Body of pancreas (tissue), 4 donors: ENCODE results near the gene ADGRB3. TPM values are rescaled to one million over a fixed set of nuclear protein-coding genes. Genes with fewer than 3 reads are reported as not detected.

Experiments used
- ATAC-seq: fragments of 150-250 bp; one replicate; pipeline ENCODE4 v1.9.1; 2016
- DNase-seq, 4 donors: peaks; one replicate each; pipeline ENCODE4 v3.0.0-alpha.2; 2019
- H3K27ac ChIP-seq, 4 donors: fragments of 200-600 bp; sonication (generic); 1 replicate in 3 of 4; 2 replicates in 1 of 4; pipeline versions ENCODE4 v1.5.1 to v1.6.1; 2016 to 2019; ENCODE audit warnings: mild to moderate bottlenecking in 1 of 4, mixed read lengths in 1 of 4, moderate library complexity in 1 of 4
- H3K27me3 ChIP-seq, 2 donors: fragments of 200-600 bp; sonication (generic); one replicate each; pipeline ENCODE4 v1.6.0; 2016; ENCODE audit warnings: mild to moderate bottlenecking in 1 of 2
- H3K36me3 ChIP-seq, 2 donors: fragments of 200-600 bp; sonication (generic); replicated peaks in 1 of 2; 2 replicates each; pipeline ENCODE4 v1.5.1; 2016; ENCODE audit warnings: low read depth in 2 of 2; ENCODE audit not compliant: insufficient read depth in 1 of 2
- H3K4me1 ChIP-seq: fragments of 200-600 bp; sonication (generic); one replicate; pipeline ENCODE4 v1.6.0; 2016
- H3K4me3 ChIP-seq, 2 donors: fragments of 200-600 bp; sonication (generic); 1 replicate in 1 of 2; 2 replicates in 1 of 2; pipeline ENCODE4 v1.5.1; 2016 to 2019
- H3K9me3 ChIP-seq, 3 donors: fragments of 200-600 bp; sonication (generic); 1 replicate in 2 of 3; 2 replicates in 1 of 3; pipeline ENCODE4 v1.5.1; 2016
- CTCF ChIP-seq, 7 experiments: fragments of 450-650 bp in 4 of 7; fragments of 200-600 bp in 3 of 7; sonication (generic) in 3 of 7; IDR thresholded peaks; one replicate each; pipeline ENCODE4 v1.5.1; 2016 to 2019; ENCODE audit warnings: antibody characterized with exemption in 7 of 7
- POLR2A ChIP-seq, 3 donors: fragments of 450-650 bp; IDR thresholded peaks; one replicate each; pipeline ENCODE4 v1.6.1; 2016; ENCODE audit warnings: antibody characterized with exemption in 3 of 3, mild to moderate bottlenecking in 2 of 3
- WGBS, 2 donors: methylation state at CpG; one replicate each; pipeline ENCODE4 v1.1.5; 2017; 5-methylcytosine and 5-hydroxymethylcytosine counted together
- intact Hi-C: fragments of 100-400 bp; cut with DNase I; formaldehyde crosslinking; loops from one replicate; pipeline ENCODE4 v1.15.1; 2023
- total RNA-seq, 2 donors: library from RNA; depleted of rRNA; stranded (reverse); fragments of >200 nt; gene quantifications; one replicate each; pipeline ENCODE4 v1.1.0, GENCODE V29; 2016

Gene ADGRB3
- total RNA-seq, 2 donors from 2014 or later = under 0.01 to 1.3 TPM

GRCh38 chr6:69294407-69294806 is 659.3 kb downstream of the ADGRB3 start:
- Histone ChIP-seq H3K4me1 (no peaks in the 10 kb centered on the region), H3K9me3 (no peaks in the 10 kb centered on the region), H3K36me3 (no peaks in the 10 kb centered on the region), H3K27me3 (no peaks in the 10 kb centered on the region), H3K27ac (no peak overlapping the region), H3K4me3 (no peak overlapping the region)
- 57 to 61% methylated on average over 5 of the region's 5 CpGs for WGBS, 2 donors
- no peak for DNase-seq
- ATAC-seq = no peak
- no peak for TF ChIP-seq CTCF (IDR thresholded peaks at IDR 0.05)
- TF ChIP-seq POLR2A (IDR thresholded peaks at IDR 0.05) = no peak
- intact Hi-C loops = no loop called here

DNA sequence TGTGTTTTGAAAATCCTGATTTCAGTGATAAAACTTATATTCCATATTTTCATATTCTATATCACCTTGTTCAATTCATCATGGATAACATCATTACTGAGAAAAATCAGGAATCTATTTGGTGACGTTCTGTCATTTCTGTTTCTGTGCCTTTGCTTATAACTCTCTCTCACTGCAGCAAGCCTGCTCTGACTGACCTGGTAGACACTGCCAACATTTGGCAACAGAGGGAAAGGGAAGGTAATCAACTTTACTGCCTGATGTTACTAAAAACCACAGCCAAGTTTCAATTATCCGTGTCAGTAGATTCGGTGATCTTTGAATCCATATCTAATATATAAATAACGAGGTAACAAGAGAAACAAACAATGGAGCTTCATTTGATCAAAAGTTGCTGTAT is 659.8 kb downstream of the ADGRB3 start:
- 39 to 48% methylated on average over 4 of the region's 4 CpGs for WGBS, 2 donors
- no peak for TF ChIP-seq CTCF (IDR thresholded peaks at IDR 0.05)
- TF ChIP-seq POLR2A (IDR thresholded peaks at IDR 0.05) = no peak
- no peak for DNase-seq

GRCh38 chr6:69303382-69303781 is 668.3 kb downstream of the ADGRB3 start:
- no peaks in the 10 kb centered on the region for H3K36me3 ChIP-seq
- H3K27ac ChIP-seq = no peak overlapping the region
- H3K27me3 ChIP-seq = no peaks in the 10 kb centered on the region
- ATAC-seq (no peak), DNase-seq (no peak)
- 52 to 55% methylated on average over 2 of the region's 2 CpGs for WGBS, 2 donors
- no peaks in the 10 kb centered on the region for H3K9me3 ChIP-seq
- TF ChIP-seq CTCF (IDR thresholded peaks at IDR 0.05) = no peak
- intact Hi-C loops = no loop called here
- H3K4me3 ChIP-seq = no peak overlapping the region
- H3K4me1 ChIP-seq = no peaks in the 10 kb centered on the region

More for the DNA sequence above, 659.8 kb downstream of the ADGRB3 start:
- no peak for ATAC-seq
- no peaks in the 10 kb centered on the region for H3K4me1 ChIP-seq
- intact Hi-C loops = no loop called here
- H3K9me3 ChIP-seq = no peaks in the 10 kb centered on the region
- H3K36me3 ChIP-seq = no peaks in the 10 kb centered on the region
- H3K27ac ChIP-seq = no peak overlapping the region
- H3K27me3 ChIP-seq = no peaks in the 10 kb centered on the region
- no peak overlapping the region for H3K4me3 ChIP-seq

- TF ChIP-seq POLR2A (IDR thresholded peaks at IDR 0.05) (no peak), CTCF (IDR thresholded peaks at IDR 0.05) (no peak)
- Histone ChIP-seq H3K9me3 (no peaks in the 10 kb centered on the region), H3K4me3 (no peak overlapping the region), H3K36me3 (no peaks in the 10 kb centered on the region), H3K27ac (no peak overlapping the region), H3K27me3 (no peaks in the 10 kb centered on the region), H3K4me1 (no peaks in the 10 kb centered on the region)
- 23 to 27% methylated on average over 2 of the region's 2 CpGs for WGBS, 2 donors
- no peak for DNase-seq
- ATAC-seq = no peak
- intact Hi-C loops = no loop called here
These were observed 670.4 kb downstream of the ADGRB3 start for GRCh38 chr6:69305456-69305855.

GRCh38 chr6:69308584-69308983 is 673.5 kb downstream of the ADGRB3 start:
- ATAC-seq (no peak), DNase-seq (no peak)
- no peaks in the 10 kb centered on the region for H3K36me3 ChIP-seq
- no peaks in the 10 kb centered on the region for H3K4me1 ChIP-seq
- H3K9me3 ChIP-seq = no peaks in the 10 kb centered on the region
- intact Hi-C loops = no loop called here
- no peak overlapping the region for H3K4me3 ChIP-seq
- TF ChIP-seq CTCF (IDR thresholded peaks at IDR 0.05) = no peak
- TF ChIP-seq POLR2A (IDR thresholded peaks at IDR 0.05) = no peak
- H3K27me3 ChIP-seq = no peaks in the 10 kb centered on the region
- H3K27ac ChIP-seq = no peak overlapping the region
- WGBS, 2 donors = 54 to 58% methylated on average over 2 of the region's 2 CpGs
